Activated naive CD8-positive, alpha-beta T cell treated with anti-CD3 and anti-CD28 coated beads, Interleukin-2, amount 10 ng/mL, durations not matched to agents 7 days and 5 days (primary cell): Measurements from ENCODE around the gene PRKAG1. TPM values are rescaled to one million over a fixed set of nuclear protein-coding genes. Genes with fewer than 3 reads are reported as not detected.

Source experiments
- ATAC-seq: fragments of 150-1000 bp; cut with Tn5 transposase; one replicate; pipeline ENCODE4 v1.10.0; 2021; ENCODE audit warnings: low read depth, moderate library complexity
- POLR2A ChIA-PET: fragments of 350-600 bp; sonication (Branson Sonifier 250); formaldehyde crosslinking; loops from one replicate; lab custom pipeline; 2021; ENCODE audit warnings: antibody characterized with exemption; lab: Charles Lee
- DNase-seq: peaks from one replicate; pipeline ENCODE4 v3.0.0; 2021
- H3K27ac Mint-ChIP-seq: one replicate; pipeline ENCODE4 v1.8.0; 2022; ENCODE audit warnings: mild to moderate bottlenecking, mixed read lengths
- H3K27me3 Mint-ChIP-seq: one replicate; pipeline ENCODE4 v1.8.0; 2022; ENCODE audit warnings: mild to moderate bottlenecking, moderate library complexity, mixed read lengths
- H3K36me3 Mint-ChIP-seq: one replicate; pipeline ENCODE4 v1.8.0; 2021; ENCODE audit warnings: mild to moderate bottlenecking, mixed read lengths
- H3K4me1 Mint-ChIP-seq: one replicate; pipeline ENCODE4 v1.8.0; 2021; ENCODE audit warnings: mixed read lengths
- H3K4me3 Mint-ChIP-seq: one replicate; pipeline ENCODE4 v1.8.0; 2022; ENCODE audit warnings: mild to moderate bottlenecking, moderate library complexity, mixed read lengths
- H3K9me3 Mint-ChIP-seq: one replicate; pipeline ENCODE4 v1.8.0; 2021; ENCODE audit warnings: mixed read lengths
- total RNA-seq, 2 experiments: library from RNA; stranded (reverse); gene quantifications; one replicate each; pipeline ENCODE4 v1.2.3, GENCODE V29; 2021

The PRKAG1 gene
- total RNA-seq, 2 experiments from 2014 or later, result 50.0 to 56.6 TPM

- Mint-ChIP-seq H3K27ac (no peak overlapping the region), H3K36me3 (peaks cover 25% of the 10 kb centered on the region), H3K4me3 (no peak overlapping the region), H3K4me1 (peaks cover 4% of the 10 kb centered on the region), H3K27me3 (no peaks in the 10 kb centered on the region), H3K9me3 (no peaks in the 10 kb centered on the region)
- POLR2A ChIA-PET, result interaction anchor here (0.9 to 1.9 kb wide), 2 partner anchors 12 to 46 kb away, joined by 3 to 6 read pairs; no protein-coding TSS in a partner anchor
- no peak for DNase-seq
- no peak for ATAC-seq
These were observed 24.7 kb upstream of the PRKAG1 start for GRCh38 chr12:49043241-49043640.

GRCh38 chr12:49041881-49042484 is 23.4 kb upstream of the PRKAG1 start:
- no peak overlapping the region for H3K4me3 Mint-ChIP-seq
- H3K4me1 Mint-ChIP-seq, result peaks cover 4% of the 10 kb centered on the region
- H3K27me3 Mint-ChIP-seq, result no peaks in the 10 kb centered on the region
- DNase-seq, result no peak
- H3K9me3 Mint-ChIP-seq, result no peaks in the 10 kb centered on the region
- peaks cover 16% of the 10 kb centered on the region for H3K36me3 Mint-ChIP-seq
- no peak overlapping the region for H3K27ac Mint-ChIP-seq
- POLR2A ChIA-PET, result interaction anchor here (1.9 kb wide), 1 partner anchor 45 kb away, joined by 6 read pairs; no protein-coding TSS in a partner anchor
- ATAC-seq, result no peak

- ATAC-seq, result no peak
- H3K4me3 Mint-ChIP-seq, result no peak overlapping the region
- no peak for DNase-seq
- no peak overlapping the region for H3K27ac Mint-ChIP-seq
- H3K36me3 Mint-ChIP-seq, result peaks cover 18% of the 10 kb centered on the region
- no peaks in the 10 kb centered on the region for H3K9me3 Mint-ChIP-seq
- H3K27me3 Mint-ChIP-seq, result no peaks in the 10 kb centered on the region
- POLR2A ChIA-PET, result interaction anchor here (1.5 kb wide), 1 partner anchor 21 kb away, joined by 4 read pairs; no protein-coding TSS in a partner anchor
- peaks cover 4% of the 10 kb centered on the region for H3K4me1 Mint-ChIP-seq
These were observed 22.7 kb upstream of the PRKAG1 start for GRCh38 chr12:49041036-49041880.

GRCh38 chr12:49040364-49040855 is 21.8 kb upstream of the PRKAG1 start:
- H3K4me1 Mint-ChIP-seq, result peaks cover 4% of the 10 kb centered on the region
- DNase-seq (no peak), ATAC-seq (no peak)
- H3K27me3 Mint-ChIP-seq, result no peaks in the 10 kb centered on the region
- peaks cover 18% of the 10 kb centered on the region for H3K36me3 Mint-ChIP-seq
- no peaks in the 10 kb centered on the region for H3K9me3 Mint-ChIP-seq
- no peak overlapping the region for H3K4me3 Mint-ChIP-seq
- POLR2A ChIA-PET, result interaction anchor here (1.5 kb wide), 1 partner anchor 21 kb away, joined by 4 read pairs; no protein-coding TSS in a partner anchor
- no peak overlapping the region for H3K27ac Mint-ChIP-seq

- no peak for ATAC-seq
- POLR2A ChIA-PET, result interaction anchor here (1.5 kb wide), 1 partner anchor 20 kb away, joined by 4 read pairs; no protein-coding TSS in a partner anchor
- Mint-ChIP-seq H3K4me1 (peaks cover 4% of the 10 kb centered on the region), H3K9me3 (no peaks in the 10 kb centered on the region), H3K27ac (no peak overlapping the region), H3K27me3 (no peaks in the 10 kb centered on the region), H3K36me3 (peaks cover 18% of the 10 kb centered on the region), H3K4me3 (no peak overlapping the region)
- no peak for DNase-seq
These were observed 21.1 kb upstream of the PRKAG1 start for GRCh38 chr12:49039421-49040363.

GRCh38 chr12:49038291-49038955 is 19.8 kb upstream of the PRKAG1 start:
- peaks cover 12% of the 10 kb centered on the region for H3K36me3 Mint-ChIP-seq
- no peaks in the 10 kb centered on the region for H3K27me3 Mint-ChIP-seq
- H3K4me1 Mint-ChIP-seq, result no peaks in the 10 kb centered on the region
- no peak overlapping the region for H3K27ac Mint-ChIP-seq
- no peaks in the 10 kb centered on the region for H3K9me3 Mint-ChIP-seq
- no peak for ATAC-seq
- POLR2A ChIA-PET, result interaction anchor here (0.8 kb wide), 1 partner anchor 10 kb away, joined by 3 read pairs; no protein-coding TSS in a partner anchor
- no peak overlapping the region for H3K4me3 Mint-ChIP-seq
- DNase-seq, result no peak

- no peaks in the 10 kb centered on the region for H3K9me3 Mint-ChIP-seq
- POLR2A ChIA-PET, result interaction anchor here (0.8 kb wide), 1 partner anchor 9 kb away, joined by 3 read pairs; no protein-coding TSS in a partner anchor
- H3K27ac Mint-ChIP-seq, result no peak overlapping the region
- no peak overlapping the region for H3K4me3 Mint-ChIP-seq
- H3K36me3 Mint-ChIP-seq, result peaks cover 12% of the 10 kb centered on the region
- no peaks in the 10 kb centered on the region for H3K27me3 Mint-ChIP-seq
- no peak for ATAC-seq
- H3K4me1 Mint-ChIP-seq, result no peaks in the 10 kb centered on the region
- no peak for DNase-seq
These were observed 19.3 kb upstream of the PRKAG1 start for GRCh38 chr12:49037947-49038237.

- Mint-ChIP-seq H3K36me3 (peaks cover 11% of the 10 kb centered on the region), H3K4me3 (no peak overlapping the region), H3K27ac (no peak overlapping the region)
These were observed 18.8 kb upstream of the PRKAG1 start for GRCh38 chr12:49037111-49037946.

GRCh38 chr12:49036029-49036428 is 17.5 kb upstream of the PRKAG1 start:
- ATAC-seq, result no peak
- no peaks in the 10 kb centered on the region for H3K9me3 Mint-ChIP-seq
- POLR2A ChIA-PET, result no interaction called here
- no peak for DNase-seq
- H3K4me1 Mint-ChIP-seq, result no peaks in the 10 kb centered on the region
- no peak overlapping the region for H3K27ac Mint-ChIP-seq
- H3K36me3 Mint-ChIP-seq, result peaks cover 12% of the 10 kb centered on the region
- H3K4me3 Mint-ChIP-seq, result no peak overlapping the region
- no peaks in the 10 kb centered on the region for H3K27me3 Mint-ChIP-seq

More at GRCh38 chr12:49037111-49037946, 18.8 kb upstream of the PRKAG1 start:
- POLR2A ChIA-PET, result interaction anchor here (0.8 kb wide), 1 partner anchor 63 kb away, joined by 3 read pairs; no protein-coding TSS in a partner anchor
- no peak for ATAC-seq
- Mint-ChIP-seq H3K4me1 (no peaks in the 10 kb centered on the region), H3K9me3 (no peaks in the 10 kb centered on the region), H3K27me3 (no peaks in the 10 kb centered on the region)
- DNase-seq, result no peak

GRCh38 chr12:49034286-49034622 is 15.7 kb upstream of the PRKAG1 start:
- DNase-seq (no peak), ATAC-seq (no peak)
- no peaks in the 10 kb centered on the region for H3K27me3 Mint-ChIP-seq
- no peak overlapping the region for H3K27ac Mint-ChIP-seq
- no peaks in the 10 kb centered on the region for H3K4me1 Mint-ChIP-seq
- no peak overlapping the region for H3K4me3 Mint-ChIP-seq
- peaks cover 11% of the 10 kb centered on the region for H3K36me3 Mint-ChIP-seq
- POLR2A ChIA-PET, result no interaction called here
- no peaks in the 10 kb centered on the region for H3K9me3 Mint-ChIP-seq

- Mint-ChIP-seq H3K4me3 (no peak overlapping the region), H3K27ac (no peak overlapping the region), H3K4me1 (no peaks in the 10 kb centered on the region), H3K9me3 (no peaks in the 10 kb centered on the region), H3K27me3 (no peaks in the 10 kb centered on the region), H3K36me3 (peaks cover 9% of the 10 kb centered on the region)
- no peak for DNase-seq
- POLR2A ChIA-PET, result interaction anchor here (0.8 kb wide), 1 partner anchor 11 kb away, joined by 4 read pairs; no protein-coding TSS in a partner anchor
- no peak for ATAC-seq
These were observed 15.2 kb upstream of the PRKAG1 start for GRCh38 chr12:49033611-49034285.
